Left ventricle myocardium inferior (tissue), 1 donor: ENCODE data around the gene C2. TPM values are rescaled to one million over a fixed set of nuclear protein-coding genes. Genes with fewer than 3 reads are reported as not detected.

ENCODE experiments used
- DNase-seq: peaks from one replicate; pipeline ENCODE4 v3.0.0-alpha.2; 2020
- H3K27ac ChIP-seq: fragments of 200-600 bp; replicated peaks from 2 replicates; pipeline ENCODE4 v1.8.0; 2021
- H3K27me3 ChIP-seq: fragments of 200-600 bp; 2 replicates; pipeline ENCODE4 v1.8.0; 2021; ENCODE audit warnings: low read depth
- H3K36me3 ChIP-seq: fragments of 200-600 bp; 2 replicates; pipeline ENCODE4 v1.8.0; 2021
- H3K4me1 ChIP-seq: fragments of 200-600 bp; 2 replicates; pipeline ENCODE4 v1.8.0; 2021
- H3K4me3 ChIP-seq: fragments of 200-600 bp; 2 replicates; pipeline ENCODE4 v1.8.0; 2021; ENCODE audit warnings: mild to moderate bottlenecking, moderate library complexity
- H3K9me3 ChIP-seq: fragments of 200-600 bp; replicated peaks from 2 replicates; pipeline ENCODE4 v1.8.0; 2021
- CTCF ChIP-seq: fragments of 200-600 bp; IDR thresholded peaks from 2 replicates; pipeline ENCODE4 v1.8.0; 2021; ENCODE audit warnings: antibody characterized with exemption, mild to moderate bottlenecking, borderline replicate concordance
- intact Hi-C: fragments of 100-400 bp; cut with micrococcal nuclease; formaldehyde crosslinking; loops from one replicate; pipeline ENCODE4 v1.11.0; 2022
- total RNA-seq: library from RNA; stranded (reverse); fragmentation: NEBNext Ultra II Directional; extraction: Animal tissue kit (Norgen Biotek cat#: 25700); gene quantifications from one replicate; pipeline ENCODE4 v1.2.1, GENCODE V29; 2021
- donor health status: DM: no; HTN: yes; CAD: no; lungs with severe emphysema.

The C2 gene
- total RNA-seq, 1 donor from 2014 or later, result 9.7 TPM

- peaks cover 17% of the 10 kb centered on the region for H3K27me3 ChIP-seq
- H3K9me3 ChIP-seq, result no peaks in the 10 kb centered on the region
- no peak overlapping the region for H3K4me3 ChIP-seq
- no peak overlapping the region for H3K27ac ChIP-seq
- TF ChIP-seq CTCF, result no peak
- intact Hi-C loops, result no loop called here
- no peaks in the 10 kb centered on the region for H3K36me3 ChIP-seq
- no peak for DNase-seq
- H3K4me1 ChIP-seq, result no peaks in the 10 kb centered on the region
Measured at GRCh38 chr6:31933537-31933936, 6.0 kb downstream of the C2 start.

GRCh38 chr6:31935021-31935420 is 7.5 kb downstream of the C2 start:
- Histone ChIP-seq H3K4me1 (no peaks in the 10 kb centered on the region), H3K4me3 (no peak overlapping the region), H3K36me3 (no peaks in the 10 kb centered on the region), H3K9me3 (no peaks in the 10 kb centered on the region), H3K27me3 (peaks cover 9% of the 10 kb centered on the region), H3K27ac (no peak overlapping the region)
- no peak for DNase-seq
- intact Hi-C loops, result no loop called here
- no peak for TF ChIP-seq CTCF

DNA sequence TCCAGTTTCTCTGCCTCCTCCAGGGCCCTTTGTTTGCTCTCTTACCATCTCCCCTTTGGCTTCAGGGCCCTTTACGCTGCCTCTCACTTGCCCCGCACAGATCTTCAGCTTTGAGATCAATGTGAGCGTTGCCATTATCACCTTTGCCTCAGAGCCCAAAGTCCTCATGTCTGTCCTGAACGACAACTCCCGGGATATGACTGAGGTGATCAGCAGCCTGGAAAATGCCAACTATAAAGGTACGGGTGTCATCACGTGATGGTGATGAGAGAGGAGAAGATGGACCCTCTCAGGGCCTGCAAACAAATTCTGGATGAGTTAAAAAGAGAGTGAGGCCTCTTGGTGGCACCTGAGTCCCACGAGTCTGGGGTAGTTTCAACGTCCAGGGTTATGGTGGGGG is 8.3 kb downstream of the C2 start:
- no peak for DNase-seq
- intact Hi-C loops, result no loop called here
- Histone ChIP-seq H3K27me3 (peaks cover 6% of the 10 kb centered on the region), H3K4me1 (no peaks in the 10 kb centered on the region), H3K4me3 (no peak overlapping the region), H3K27ac (no peak overlapping the region), H3K36me3 (no peaks in the 10 kb centered on the region), H3K9me3 (no peaks in the 10 kb centered on the region)
- TF ChIP-seq CTCF, result no peak

GRCh38 chr6:31940256-31940664 is 12.7 kb downstream of the C2 start:
- TF ChIP-seq CTCF, result no peak
- H3K4me1 ChIP-seq, result peaks cover 6% of the 10 kb centered on the region
- H3K36me3 ChIP-seq, result no peaks in the 10 kb centered on the region
- intact Hi-C loops, result no loop called here
- H3K27ac ChIP-seq, result no peak overlapping the region
- DNase-seq, result no peak
- H3K4me3 ChIP-seq, result no peak overlapping the region
- peaks cover 40% of the 10 kb centered on the region for H3K27me3 ChIP-seq
- no peaks in the 10 kb centered on the region for H3K9me3 ChIP-seq

GRCh38 chr6:31943742-31944141 is 16.2 kb downstream of the C2 start:
- DNase-seq, result no peak
- intact Hi-C loops, result no loop called here
- no peak for TF ChIP-seq CTCF

GRCh38 chr6:31945154-31945506 is 17.6 kb downstream of the C2 start:
- Histone ChIP-seq H3K27ac (peak overlapping the region; percentile 77), H3K27me3 (peaks cover 39% of the 10 kb centered on the region), H3K36me3 (no peaks in the 10 kb centered on the region), H3K9me3 (no peaks in the 10 kb centered on the region), H3K4me3 (peak overlapping the region; percentile 39), H3K4me1 (peaks cover 13% of the 10 kb centered on the region)
- DNase-seq, result no peak
- intact Hi-C loops, result no loop called here
- no peak for TF ChIP-seq CTCF

More at GRCh38 chr6:31943742-31944141, 16.2 kb downstream of the C2 start:
- peaks cover 13% of the 10 kb centered on the region for H3K4me1 ChIP-seq
- H3K4me3 ChIP-seq, result no peak overlapping the region
- H3K9me3 ChIP-seq, result no peaks in the 10 kb centered on the region
- H3K36me3 ChIP-seq, result no peaks in the 10 kb centered on the region
- H3K27ac ChIP-seq, result no peak overlapping the region
- peaks cover 41% of the 10 kb centered on the region for H3K27me3 ChIP-seq
